BLaER1 (cell line): Measurements from ENCODE around the gene MINDY4.

Source experiments
- H3K27ac ChIP-seq: shearing (Covaris generic); formaldehyde crosslinking; 2 replicates; pipeline ENCODE4 v1.8.1; 2022
- H3K27me3 ChIP-seq: shearing (Covaris generic); formaldehyde crosslinking; 2 replicates; pipeline ENCODE4 v1.8.1; 2022
- H3K36me3 ChIP-seq: shearing (Covaris generic); formaldehyde crosslinking; 2 replicates; pipeline ENCODE4 v1.8.1; 2022
- H3K4me1 ChIP-seq: shearing (Covaris generic); formaldehyde crosslinking; 2 replicates; pipeline ENCODE4 v1.8.1; 2022
- H3K4me2 ChIP-seq: shearing (Covaris generic); formaldehyde crosslinking; 2 replicates; pipeline ENCODE4 v1.8.1; 2022
- H3K4me3 ChIP-seq: shearing (Covaris generic); formaldehyde crosslinking; 2 replicates; pipeline ENCODE4 v1.8.1; 2022
- H3K9ac ChIP-seq: shearing (Covaris generic); formaldehyde crosslinking; 2 replicates; pipeline ENCODE4 v1.8.1; 2022
- H3K9me3 ChIP-seq: shearing (Covaris generic); formaldehyde crosslinking; 2 replicates; pipeline ENCODE4 v1.8.1; 2022
- H4K20me1 ChIP-seq: shearing (Covaris generic); formaldehyde crosslinking; 2 replicates; pipeline ENCODE4 v1.8.1; 2022
- Cebpa-rat ChIP-seq: shearing (Covaris generic); IDR thresholded peaks from 2 replicates; pipeline ENCODE4 v1.8.1; 2022

Gene MINDY4

GRCh38 chr7:30934732-30935568 is 163.7 kb downstream of the MINDY4 start:
- Histone ChIP-seq H3K27me3 (no peaks in the 10 kb centered on the region), H3K4me3 (no peak overlapping the region), H3K4me1 (peaks cover 20% of the 10 kb centered on the region), H3K9ac (no peak overlapping the region), H3K27ac (no peak overlapping the region), H3K36me3 (no peaks in the 10 kb centered on the region), H4K20me1 (no peaks in the 10 kb centered on the region), H3K4me2 (no peak overlapping the region), H3K9me3 (no peaks in the 10 kb centered on the region)
- no peak for TF ChIP-seq Cebpa-rat

GRCh38 chr7:30935569-30935877 is 164.3 kb downstream of the MINDY4 start:
- Histone ChIP-seq H3K9ac (no peak overlapping the region), H3K4me2 (no peak overlapping the region), H4K20me1 (no peaks in the 10 kb centered on the region), H3K4me1 (peaks cover 20% of the 10 kb centered on the region), H3K27ac (no peak overlapping the region), H3K9me3 (no peaks in the 10 kb centered on the region), H3K27me3 (no peaks in the 10 kb centered on the region), H3K4me3 (no peak overlapping the region), H3K36me3 (no peaks in the 10 kb centered on the region)
- no peak for TF ChIP-seq Cebpa-rat

GRCh38 chr7:30936650-30937245 is 165.5 kb downstream of the MINDY4 start:
- Histone ChIP-seq H3K36me3 (no peaks in the 10 kb centered on the region), H3K27me3 (no peaks in the 10 kb centered on the region), H3K9me3 (no peaks in the 10 kb centered on the region), H3K4me3 (no peak overlapping the region), H4K20me1 (no peaks in the 10 kb centered on the region), H3K4me2 (no peak overlapping the region), H3K4me1 (peaks cover 20% of the 10 kb centered on the region), H3K27ac (no peak overlapping the region), H3K9ac (no peak overlapping the region)
- no peak for TF ChIP-seq Cebpa-rat

- Histone ChIP-seq H3K27ac (no peak overlapping the region), H3K36me3 (no peaks in the 10 kb centered on the region), H3K4me3 (no peak overlapping the region), H3K4me2 (no peak overlapping the region), H3K9me3 (no peaks in the 10 kb centered on the region), H3K4me1 (peaks cover 20% of the 10 kb centered on the region), H4K20me1 (no peaks in the 10 kb centered on the region), H3K9ac (no peak overlapping the region), H3K27me3 (no peaks in the 10 kb centered on the region)
- no peak for TF ChIP-seq Cebpa-rat
Measured at GRCh38 chr7:30937416-30937815, 166.2 kb downstream of the MINDY4 start.

GRCh38 chr7:30938435-30939316 is 167.5 kb downstream of the MINDY4 start:
- peaks cover 14% of the 10 kb centered on the region for H3K4me1 ChIP-seq
- H3K4me3 ChIP-seq, result no peak overlapping the region; the same call in 1 of the 2 replicates
- no peaks in the 10 kb centered on the region for H3K36me3 ChIP-seq
- no peak overlapping the region for H3K27ac ChIP-seq
- no peak for TF ChIP-seq Cebpa-rat
- no peaks in the 10 kb centered on the region for H3K9me3 ChIP-seq
- H4K20me1 ChIP-seq, result no peaks in the 10 kb centered on the region
- H3K27me3 ChIP-seq, result no peaks in the 10 kb centered on the region
- H3K9ac ChIP-seq, result no peak overlapping the region
- peak overlapping the region; percentile 63 for H3K4me2 ChIP-seq

- Histone ChIP-seq H3K4me1 (peaks cover 7% of the 10 kb centered on the region), H4K20me1 (no peaks in the 10 kb centered on the region), H3K9ac (no peak overlapping the region), H3K36me3 (no peaks in the 10 kb centered on the region), H3K27ac (no peak overlapping the region), H3K4me3 (no peak overlapping the region), H3K27me3 (no peaks in the 10 kb centered on the region), H3K9me3 (peaks cover 9% of the 10 kb centered on the region; the same call in 1 of the 2 replicates), H3K4me2 (no peak overlapping the region)
- no peak for TF ChIP-seq Cebpa-rat
Measured at GRCh38 chr7:30941582-30942323, 170.5 kb downstream of the MINDY4 start.
